Endothelial cell of umbilical vein (primary cell): ENCODE results near the gene RABL3. TPM values are rescaled to one million over a fixed set of nuclear protein-coding genes. Genes with fewer than 3 reads are reported as not detected.

Experiments
- BruUV-seq: library from RNA; stranded (reverse); fragments of 400-500 nt; replicated peaks from 2 replicates; lab custom pipeline; 2021; lab: Mats Ljungman, UMichigan
- CTCF ChIA-PET: fragments of 300-600, 350-600 bp; sonication (Branson Sonifier 250); formaldehyde crosslinking; loops from one replicate; lab custom pipeline; 2021; ENCODE audit warnings: antibody characterized with exemption, inconsistent platforms; lab: Charles Lee
- POLR2A ChIA-PET: fragments of 300-600, 350-600 bp; sonication (Branson Sonifier 250); formaldehyde crosslinking; loops from one replicate; lab custom pipeline; 2021; ENCODE audit warnings: antibody characterized with exemption, inconsistent platforms; lab: Charles Lee
- DNase-seq: peaks from one replicate; pipeline ENCODE4 v3.0.0-alpha.2; 2011; ENCODE audit warnings: low read depth, low spot score
- FAIRE-seq: peaks from 2 replicates; lab custom pipeline; 2011; peaks lifted over from hg19 to GRCh38; lab: Jason Lieb, UNC
- H2AFZ ChIP-seq: 2 replicates; pipeline ENCODE4 v1.6.0; 2012; ENCODE audit warnings: low read depth, low read length, control low read depth, inconsistent platforms
- H3K27ac ChIP-seq: 2 replicates; pipeline ENCODE4 v1.5.1; 2011; ENCODE audit warnings: low read depth, mild to moderate bottlenecking, control low read depth, low read length, moderate library complexity; ENCODE audit not compliant: insufficient read depth
- H3K27me3 ChIP-seq, 2 experiments: 2 replicates each; pipeline versions ENCODE4 v1.6.0 to v1.6.1; 2011; ENCODE audit warnings: low read length in 2 of 2, mixed read lengths in 1 of 2; ENCODE audit not compliant: control insufficient read depth in 2 of 2, insufficient read depth in 2 of 2
- H3K36me3 ChIP-seq, 2 experiments: 2 replicates in 1 of 2; 3 replicates in 1 of 2; pipeline ENCODE4 v1.5.1; 2011; ENCODE audit warnings: low read length in 2 of 2, mild to moderate bottlenecking in 1 of 2, moderate library complexity in 1 of 2; ENCODE audit not compliant: control insufficient read depth in 2 of 2, insufficient read depth in 2 of 2; ENCODE audit errors: extremely low read depth in 1 of 2
- H3K4me1 ChIP-seq: 3 replicates; pipeline ENCODE4 v1.5.1; 2011; ENCODE audit warnings: mild to moderate bottlenecking, low read length; ENCODE audit not compliant: control insufficient read depth, insufficient read depth; ENCODE audit errors: extremely low read depth
- H3K4me2 ChIP-seq: 2 replicates; pipeline ENCODE4 v1.6.1; 2011; ENCODE audit warnings: low read length, control low read depth, mixed read lengths; ENCODE audit not compliant: insufficient read depth
- H3K4me3 ChIP-seq, 3 experiments: fragments of 200-600 bp in 1 of 3; sonication (generic), shearing (Covaris generic) in 1 of 3; replicated peaks in 1 of 3; 2 replicates each; pipeline ENCODE4 v1.5.1; 2011 to 2016; ENCODE audit warnings: control low read depth in 3 of 3, low read length in 3 of 3, mild to moderate bottlenecking in 2 of 3, inconsistent platforms in 1 of 3, low read depth in 1 of 3, moderate library complexity in 1 of 3; ENCODE audit not compliant: insufficient read depth in 1 of 3
- H3K79me2 ChIP-seq: 2 replicates; pipeline ENCODE4 v1.6.0; 2012; ENCODE audit warnings: low read length, inconsistent platforms; ENCODE audit not compliant: control insufficient read depth, insufficient read depth
- H3K9ac ChIP-seq: replicated peaks from 2 replicates; pipeline ENCODE3; 2011; ENCODE audit warnings: low read length, control low read depth; ENCODE audit not compliant: insufficient read depth; ENCODE audit errors: extremely low read depth
- H3K9me1 ChIP-seq: replicated peaks from 3 replicates; pipeline ENCODE4 v1.6.0; 2011; ENCODE audit warnings: mild to moderate bottlenecking, low read length; ENCODE audit not compliant: control insufficient read depth, insufficient read depth; ENCODE audit errors: extremely low read depth
- H3K9me3 ChIP-seq: replicated peaks from 2 replicates; pipeline ENCODE4 v1.5.1; 2012; ENCODE audit warnings: low read length, inconsistent platforms; ENCODE audit not compliant: control insufficient read depth, insufficient read depth
- H4K20me1 ChIP-seq: replicated peaks from 2 replicates; pipeline ENCODE3; 2011; ENCODE audit warnings: mild to moderate bottlenecking, low read length; ENCODE audit not compliant: control insufficient read depth, insufficient read depth; ENCODE audit errors: extremely low read depth
- EZH2 ChIP-seq: IDR thresholded peaks from 2 replicates; pipeline ENCODE4 v1.6.1; 2012; ENCODE audit warnings: borderline replicate concordance, low read depth, mild to moderate bottlenecking, moderate library complexity, low read length, inconsistent platforms; ENCODE audit not compliant: severe bottlenecking
- FOS ChIP-seq: IDR thresholded peaks from 2 replicates; pipeline ENCODE4 v1.6.1; 2011; ENCODE audit warnings: mild to moderate bottlenecking, low read length, moderate library complexity, borderline replicate concordance; ENCODE audit not compliant: insufficient read depth
- GATA2 ChIP-seq: IDR thresholded peaks from 2 replicates; pipeline ENCODE4 v1.7.0; 2011; ENCODE audit warnings: low read depth, mild to moderate bottlenecking, moderate library complexity, mixed read lengths, low read length; ENCODE audit not compliant: insufficient read length, insufficient read depth
- JUN ChIP-seq: IDR thresholded peaks from 2 replicates; pipeline ENCODE4 v1.6.1; 2011; ENCODE audit warnings: borderline replicate concordance, low read depth; ENCODE audit not compliant: insufficient read length, insufficient read depth
- MAX ChIP-seq: IDR thresholded peaks from 2 replicates; pipeline ENCODE4 v1.6.1; 2011; ENCODE audit not compliant: insufficient read depth, insufficient read length
- MYC ChIP-seq: IDR thresholded peaks from one replicate; pipeline ENCODE4 v1.6.1; 2011; ENCODE audit warnings: mild to moderate bottlenecking, low read depth, low read length
- POLR2A ChIP-seq: IDR thresholded peaks from 2 replicates; pipeline ENCODE4 v1.6.1; 2012; ENCODE audit warnings: low read depth, mild to moderate bottlenecking, control low read depth, low read length
- POLR2AphosphoS5 ChIP-seq: IDR thresholded peaks from 2 replicates; pipeline ENCODE4 v1.6.1; 2012; ENCODE audit warnings: low read depth, mild to moderate bottlenecking, control low read depth, low read length, moderate library complexity; ENCODE audit not compliant: insufficient read depth
- dilution Hi-C: fragments of 300-500 bp; cut with MboI; formaldehyde crosslinking; loops from one replicate; pipeline ENCODE4 v1.15.0; 2019; ENCODE audit warnings: low sequenced_read_pairs; ENCODE audit not compliant: extremely low pct_ligation_motif_present
- intact Hi-C: fragments of 100-400 bp; cut with micrococcal nuclease; formaldehyde crosslinking; loops from one replicate; pipeline ENCODE4 v1.10.0; 2022
- polyA plus RNA-seq, 4 experiments: library from polyadenylated mRNA; depleted of rRNA in 3 of 4; stranded (reverse) in 3 of 4; unstranded in 1 of 4; fragments of >200 nt; gene quantifications; 2 replicates each; pipeline versions ENCODE4 v1.2.1 to v1.2.3, GENCODE V29; 2011 to 2012; ENCODE audit warnings: missing spikeins in 1 of 4
- total RNA-seq: library from RNA; stranded (reverse); gene quantifications from 2 replicates; pipeline ENCODE4 v1.2.3, GENCODE V29; 2021
- TF ChIP-seq, protein P1 (sequence below), 2 donors: IDR thresholded peaks; 1 replicate in 1 of 2; 2 replicates in 1 of 2; pipeline ENCODE4 v1.5.1; 2011; ENCODE audit warnings: low read length in 2 of 2, mild to moderate bottlenecking in 2 of 2, moderate library complexity in 2 of 2, control low read depth in 1 of 2, inconsistent platforms in 1 of 2, low read depth in 1 of 2; ENCODE audit not compliant: insufficient read depth in 1 of 2; ENCODE audit errors: extremely low read depth in 1 of 2

The RABL3 gene
- total and polyA plus RNA-seq, 2 donors (not counting 3 experiments of a cell fraction or from before 2014, with no cell fraction given) = 4.3 to 24.9 TPM

DNA sequence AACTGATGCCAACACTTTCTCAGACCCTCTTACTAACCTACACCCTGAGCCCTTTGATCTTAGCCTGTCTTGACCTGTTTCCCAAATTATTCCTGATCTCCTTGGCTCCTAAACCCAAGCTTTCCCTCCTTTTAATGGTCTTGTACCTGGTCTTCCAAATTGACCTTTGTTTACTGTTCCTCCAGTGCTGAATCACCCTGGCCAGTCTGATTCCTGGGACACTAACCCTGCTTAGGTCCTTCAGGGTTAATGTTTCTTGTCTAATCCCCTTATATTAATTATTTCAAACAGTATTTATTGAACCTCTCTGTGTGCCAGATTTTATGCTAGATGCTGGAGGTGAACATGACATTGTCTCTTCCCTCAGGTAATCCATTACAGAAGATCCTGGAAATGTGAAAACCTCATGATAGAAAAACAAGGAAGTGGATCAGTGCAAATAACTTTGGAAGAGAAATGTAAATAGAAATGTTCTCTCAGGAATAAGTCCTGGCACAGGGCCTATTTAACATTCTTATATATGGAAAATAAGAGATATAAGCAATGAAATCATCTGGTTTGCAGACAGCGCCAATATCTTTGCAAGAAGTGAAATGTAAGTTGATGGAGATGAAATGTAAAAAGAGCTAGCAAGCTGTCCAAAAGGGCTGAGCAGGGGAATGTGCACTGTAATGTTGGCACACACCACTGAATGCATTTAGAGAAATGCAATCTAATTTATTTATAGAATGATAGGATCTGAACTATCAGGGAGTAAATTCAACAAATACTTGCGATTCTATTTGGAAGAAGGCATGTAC lies 81.0 kb downstream of the RABL3 start:
- Histone ChIP-seq H3K27ac (no peak overlapping the region), H3K27me3 (no peaks in the 10 kb centered on the region), H3K79me2 (no peaks in the 10 kb centered on the region), H3K9me1 (no peaks in the 10 kb centered on the region), H3K4me3 (no peak overlapping the region), H4K20me1 (no peaks in the 10 kb centered on the region), H2AFZ (no peak overlapping the region), H3K36me3 (no peaks in the 10 kb centered on the region), H3K9me3 (no peaks in the 10 kb centered on the region), H3K4me1 (no peaks in the 10 kb centered on the region), H3K4me2 (no peak overlapping the region), H3K9ac (no peak overlapping the region)
- intact Hi-C loops = no loop called here
- BruUV-seq = no TSS peak
- dilution Hi-C loops = no loop called here
- DNase-seq (no peak), FAIRE-seq (no peak)
- CTCF ChIA-PET = no interaction called here
- POLR2A ChIA-PET = no interaction called here
- TF ChIP-seq JUN = no peak
- TF ChIP-seq FOS = no peak
- no peak for TF ChIP-seq EZH2
- TF ChIP-seq POLR2AphosphoS5 = no peak
- TF ChIP-seq POLR2A = no peak
- no peak for TF ChIP-seq MYC
- TF ChIP-seq, protein P1, sequence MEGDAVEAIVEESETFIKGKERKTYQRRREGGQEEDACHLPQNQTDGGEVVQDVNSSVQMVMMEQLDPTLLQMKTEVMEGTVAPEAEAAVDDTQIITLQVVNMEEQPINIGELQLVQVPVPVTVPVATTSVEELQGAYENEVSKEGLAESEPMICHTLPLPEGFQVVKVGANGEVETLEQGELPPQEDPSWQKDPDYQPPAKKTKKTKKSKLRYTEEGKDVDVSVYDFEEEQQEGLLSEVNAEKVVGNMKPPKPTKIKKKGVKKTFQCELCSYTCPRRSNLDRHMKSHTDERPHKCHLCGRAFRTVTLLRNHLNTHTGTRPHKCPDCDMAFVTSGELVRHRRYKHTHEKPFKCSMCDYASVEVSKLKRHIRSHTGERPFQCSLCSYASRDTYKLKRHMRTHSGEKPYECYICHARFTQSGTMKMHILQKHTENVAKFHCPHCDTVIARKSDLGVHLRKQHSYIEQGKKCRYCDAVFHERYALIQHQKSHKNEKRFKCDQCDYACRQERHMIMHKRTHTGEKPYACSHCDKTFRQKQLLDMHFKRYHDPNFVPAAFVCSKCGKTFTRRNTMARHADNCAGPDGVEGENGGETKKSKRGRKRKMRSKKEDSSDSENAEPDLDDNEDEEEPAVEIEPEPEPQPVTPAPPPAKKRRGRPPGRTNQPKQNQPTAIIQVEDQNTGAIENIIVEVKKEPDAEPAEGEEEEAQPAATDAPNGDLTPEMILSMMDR (IDR thresholded peaks at IDR 0.05; ENCODE audit: extremely low read depth in 1 of 2, insufficient read depth in 1 of 2, low read depth in 1 of 2, low read length in 2 of 2) = no peak
- no peak for TF ChIP-seq MAX
- TF ChIP-seq GATA2 = no peak
